HepG2 (cell line): ENCODE results near the gene BCCIP. TPM values are rescaled to one million over a fixed set of nuclear protein-coding genes. Genes with fewer than 3 reads are reported as not detected.

ENCODE experiments used
- IRX3 ChIP-seq: sonication (generic); formaldehyde crosslinking; IDR thresholded peaks from 2 replicates; pipeline ENCODE4 v1.8.1; 2023; ENCODE audit warnings: mild to moderate bottlenecking, low read depth, missing genetic modification reagents, borderline replicate concordance
- ZHX1 ChIP-seq: sonication (generic); formaldehyde crosslinking; IDR thresholded peaks from 2 replicates; pipeline ENCODE4 v1.8.1; 2022; ENCODE audit warnings: low read depth, mild to moderate bottlenecking, missing genetic modification reagents
- ZNF275 ChIP-seq: sonication (generic); formaldehyde crosslinking; IDR thresholded peaks from 2 replicates; pipeline ENCODE4 v1.8.0; 2022; ENCODE audit warnings: missing genetic modification reagents, mild to moderate bottlenecking, inconsistent platforms, borderline replicate concordance
- polyA plus RNA-seq, 8 experiments: library from polyadenylated mRNA; depleted of rRNA in 3 of 8; stranded (reverse) in 7 of 8; unstranded in 1 of 8; fragments of >200 nt; fragmentation: Illumina TruSeq in 4 of 8; extraction: Trizol in 4 of 8; gene quantifications; 2 replicates each; pipeline versions ENCODE4 v1.2.1 to v1.2.3, GENCODE V29; 2011 to 2016; ENCODE audit warnings: low read depth in 4 of 8, missing spikeins in 1 of 8, mixed read lengths in 1 of 8; ENCODE audit not compliant: insufficient read depth in 1 of 8
- total RNA-seq, 5 experiments: library from RNA; depleted of rRNA; stranded (reverse); fragments of >200 nt; fragmentation: Illumina TruSeq; extraction: Trizol; gene quantifications; 2 replicates each; pipeline ENCODE4 v1.2.3, GENCODE V29; 2016; ENCODE audit warnings: low read depth in 1 of 5
- TF ChIP-seq, protein P1 (sequence below): sonication (generic); formaldehyde crosslinking; IDR thresholded peaks from 2 replicates; pipeline ENCODE4 v1.5.0; 2020; ENCODE audit warnings: mild to moderate bottlenecking, missing genetic modification reagents, borderline replicate concordance
- TF ChIP-seq, protein P2 (sequence below): sonication (generic); formaldehyde crosslinking; IDR thresholded peaks from 2 replicates; pipeline ENCODE4 v1.8.0; 2022; ENCODE audit warnings: mild to moderate bottlenecking, missing genetic modification reagents

The BCCIP gene
- total and polyA plus RNA-seq, 2 of the 13 experiments (the other 11 are each of a cell fraction or from before 2014, with no cell fraction given) = 37.0 to 132 TPM

GRCh38 chr10:125848371-125848770 lies 25.0 kb downstream of the BCCIP start (continued):
- TF ChIP-seq, protein P1, sequence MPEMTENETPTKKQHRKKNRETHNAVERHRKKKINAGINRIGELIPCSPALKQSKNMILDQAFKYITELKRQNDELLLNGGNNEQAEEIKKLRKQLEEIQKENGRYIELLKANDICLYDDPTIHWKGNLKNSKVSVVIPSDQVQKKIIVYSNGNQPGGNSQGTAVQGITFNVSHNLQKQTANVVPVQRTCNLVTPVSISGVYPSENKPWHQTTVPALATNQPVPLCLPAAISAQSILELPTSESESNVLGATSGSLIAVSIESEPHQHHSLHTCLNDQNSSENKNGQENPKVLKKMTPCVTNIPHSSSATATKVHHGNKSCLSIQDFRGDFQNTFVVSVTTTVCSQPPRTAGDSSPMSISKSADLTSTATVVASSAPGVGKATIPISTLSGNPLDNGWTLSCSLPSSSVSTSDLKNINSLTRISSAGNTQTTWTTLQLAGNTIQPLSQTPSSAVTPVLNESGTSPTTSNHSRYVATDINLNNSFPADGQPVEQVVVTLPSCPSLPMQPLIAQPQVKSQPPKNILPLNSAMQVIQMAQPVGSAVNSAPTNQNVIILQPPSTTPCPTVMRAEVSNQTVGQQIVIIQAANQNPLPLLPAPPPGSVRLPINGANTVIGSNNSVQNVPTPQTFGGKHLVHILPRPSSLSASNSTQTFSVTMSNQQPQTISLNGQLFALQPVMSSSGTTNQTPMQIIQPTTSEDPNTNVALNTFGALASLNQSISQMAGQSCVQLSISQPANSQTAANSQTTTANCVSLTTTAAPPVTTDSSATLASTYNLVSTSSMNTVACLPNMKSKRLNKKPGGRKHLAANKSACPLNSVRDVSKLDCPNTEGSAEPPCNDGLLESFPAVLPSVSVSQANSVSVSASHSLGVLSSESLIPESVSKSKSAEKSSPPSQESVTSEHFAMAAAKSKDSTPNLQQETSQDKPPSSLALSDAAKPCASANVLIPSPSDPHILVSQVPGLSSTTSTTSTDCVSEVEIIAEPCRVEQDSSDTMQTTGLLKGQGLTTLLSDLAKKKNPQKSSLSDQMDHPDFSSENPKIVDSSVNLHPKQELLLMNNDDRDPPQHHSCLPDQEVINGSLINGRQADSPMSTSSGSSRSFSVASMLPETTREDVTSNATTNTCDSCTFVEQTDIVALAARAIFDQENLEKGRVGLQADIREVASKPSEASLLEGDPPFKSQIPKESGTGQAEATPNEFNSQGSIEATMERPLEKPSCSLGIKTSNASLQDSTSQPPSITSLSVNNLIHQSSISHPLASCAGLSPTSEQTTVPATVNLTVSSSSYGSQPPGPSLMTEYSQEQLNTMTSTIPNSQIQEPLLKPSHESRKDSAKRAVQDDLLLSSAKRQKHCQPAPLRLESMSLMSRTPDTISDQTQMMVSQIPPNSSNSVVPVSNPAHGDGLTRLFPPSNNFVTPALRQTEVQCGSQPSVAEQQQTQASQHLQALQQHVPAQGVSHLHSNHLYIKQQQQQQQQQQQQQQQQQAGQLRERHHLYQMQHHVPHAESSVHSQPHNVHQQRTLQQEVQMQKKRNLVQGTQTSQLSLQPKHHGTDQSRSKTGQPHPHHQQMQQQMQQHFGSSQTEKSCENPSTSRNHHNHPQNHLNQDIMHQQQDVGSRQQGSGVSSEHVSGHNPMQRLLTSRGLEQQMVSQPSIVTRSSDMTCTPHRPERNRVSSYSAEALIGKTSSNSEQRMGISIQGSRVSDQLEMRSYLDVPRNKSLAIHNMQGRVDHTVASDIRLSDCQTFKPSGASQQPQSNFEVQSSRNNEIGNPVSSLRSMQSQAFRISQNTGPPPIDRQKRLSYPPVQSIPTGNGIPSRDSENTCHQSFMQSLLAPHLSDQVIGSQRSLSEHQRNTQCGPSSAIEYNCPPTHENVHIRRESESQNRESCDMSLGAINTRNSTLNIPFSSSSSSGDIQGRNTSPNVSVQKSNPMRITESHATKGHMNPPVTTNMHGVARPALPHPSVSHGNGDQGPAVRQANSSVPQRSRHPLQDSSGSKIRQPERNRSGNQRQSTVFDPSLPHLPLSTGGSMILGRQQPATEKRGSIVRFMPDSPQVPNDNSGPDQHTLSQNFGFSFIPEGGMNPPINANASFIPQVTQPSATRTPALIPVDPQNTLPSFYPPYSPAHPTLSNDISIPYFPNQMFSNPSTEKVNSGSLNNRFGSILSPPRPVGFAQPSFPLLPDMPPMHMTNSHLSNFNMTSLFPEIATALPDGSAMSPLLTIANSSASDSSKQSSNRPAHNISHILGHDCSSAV (CRISPR knock-in tag) = no peak
- TF ChIP-seq IRX3 (CRISPR knock-in tag) = no peak
- TF ChIP-seq, protein P2, sequence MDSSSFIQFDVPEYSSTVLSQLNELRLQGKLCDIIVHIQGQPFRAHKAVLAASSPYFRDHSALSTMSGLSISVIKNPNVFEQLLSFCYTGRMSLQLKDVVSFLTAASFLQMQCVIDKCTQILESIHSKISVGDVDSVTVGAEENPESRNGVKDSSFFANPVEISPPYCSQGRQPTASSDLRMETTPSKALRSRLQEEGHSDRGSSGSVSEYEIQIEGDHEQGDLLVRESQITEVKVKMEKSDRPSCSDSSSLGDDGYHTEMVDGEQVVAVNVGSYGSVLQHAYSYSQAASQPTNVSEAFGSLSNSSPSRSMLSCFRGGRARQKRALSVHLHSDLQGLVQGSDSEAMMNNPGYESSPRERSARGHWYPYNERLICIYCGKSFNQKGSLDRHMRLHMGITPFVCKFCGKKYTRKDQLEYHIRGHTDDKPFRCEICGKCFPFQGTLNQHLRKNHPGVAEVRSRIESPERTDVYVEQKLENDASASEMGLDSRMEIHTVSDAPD = no peak
- no peak for TF ChIP-seq ZNF275
- no peak for TF ChIP-seq ZHX1 (CRISPR knock-in tag)
